Bronchial epithelial cell (primary cell): ENCODE data around the gene DCDC2C. TPM values are rescaled to one million over a fixed set of nuclear protein-coding genes. Genes with fewer than 3 reads are reported as not detected.

Source experiments
- DNase-seq: peaks from one replicate; pipeline ENCODE4 v3.0.0-alpha.2; 2010; ENCODE audit warnings: low read depth
- FAIRE-seq: peaks from 2 replicates; lab custom pipeline; 2011; peaks lifted over from hg19 to GRCh38; lab: Jason Lieb, UNC
- H3K27me3 ChIP-seq: 2 replicates; pipeline ENCODE4 v1.5.1; 2011; ENCODE audit warnings: low read length; ENCODE audit not compliant: control insufficient read depth, insufficient read depth
- H3K36me3 ChIP-seq: 2 replicates; pipeline ENCODE4 v1.5.1; 2011; ENCODE audit warnings: low read length; ENCODE audit not compliant: control insufficient read depth, insufficient read depth
- H3K4me3 ChIP-seq: 2 replicates; pipeline ENCODE4 v1.5.1; 2011; ENCODE audit warnings: mild to moderate bottlenecking, low read depth, low read length, control low read depth
- CTCF ChIP-seq: IDR thresholded peaks from 2 replicates; pipeline ENCODE4 v1.5.1; 2011; ENCODE audit warnings: mild to moderate bottlenecking, moderate library complexity, low read length, control low read depth, inconsistent platforms; ENCODE audit not compliant: insufficient read depth, severe bottlenecking
- total RNA-seq: library from RNA; depleted of rRNA; stranded (reverse); fragments of >200 nt; gene quantifications from 2 replicates; pipeline ENCODE4 v1.2.1, GENCODE V29; 2014

Gene DCDC2C
- total RNA-seq, 1 donor from 2014 or later = not detected

GRCh38 chr2:3670941-3671340 lies 32.4 kb upstream of the DCDC2C start:
- Histone ChIP-seq H3K27me3 (no peaks in the 10 kb centered on the region), H3K4me3 (no peak overlapping the region), H3K36me3 (no peaks in the 10 kb centered on the region)
- no peak for DNase-seq
- TF ChIP-seq CTCF = no peak
- FAIRE-seq = no peak

- H3K27me3 ChIP-seq = no peaks in the 10 kb centered on the region
- no peak for TF ChIP-seq CTCF
Observed at GRCh38 chr2:3672861-3673678, 30.3 kb upstream of the DCDC2C start.

GRCh38 chr2:3674066-3674845 lies 29.1 kb upstream of the DCDC2C start:
- no peak for DNase-seq
- Histone ChIP-seq H3K4me3 (no peak overlapping the region), H3K36me3 (no peaks in the 10 kb centered on the region), H3K27me3 (no peaks in the 10 kb centered on the region)
- no peak for TF ChIP-seq CTCF
- no peak for FAIRE-seq

More at GRCh38 chr2:3672861-3673678, 30.3 kb upstream of the DCDC2C start:
- H3K4me3 ChIP-seq = no peak overlapping the region
- FAIRE-seq (peak; percentile 52), DNase-seq (no peak)
- no peaks in the 10 kb centered on the region for H3K36me3 ChIP-seq

GRCh38 chr2:3675687-3676086 lies 27.7 kb upstream of the DCDC2C start:
- Histone ChIP-seq H3K27me3 (no peaks in the 10 kb centered on the region), H3K36me3 (no peaks in the 10 kb centered on the region), H3K4me3 (no peak overlapping the region)
- FAIRE-seq (no peak), DNase-seq (no peak)
- no peak for TF ChIP-seq CTCF

- no peak for DNase-seq
- FAIRE-seq = no peak
- Histone ChIP-seq H3K4me3 (no peak overlapping the region), H3K27me3 (no peaks in the 10 kb centered on the region), H3K36me3 (no peaks in the 10 kb centered on the region)
- no peak for TF ChIP-seq CTCF
Observed at GRCh38 chr2:3677436-3677835, 25.9 kb upstream of the DCDC2C start.
